ENCODE measurements around the gene CLEC2L.

CLEC2L gene

DNA sequence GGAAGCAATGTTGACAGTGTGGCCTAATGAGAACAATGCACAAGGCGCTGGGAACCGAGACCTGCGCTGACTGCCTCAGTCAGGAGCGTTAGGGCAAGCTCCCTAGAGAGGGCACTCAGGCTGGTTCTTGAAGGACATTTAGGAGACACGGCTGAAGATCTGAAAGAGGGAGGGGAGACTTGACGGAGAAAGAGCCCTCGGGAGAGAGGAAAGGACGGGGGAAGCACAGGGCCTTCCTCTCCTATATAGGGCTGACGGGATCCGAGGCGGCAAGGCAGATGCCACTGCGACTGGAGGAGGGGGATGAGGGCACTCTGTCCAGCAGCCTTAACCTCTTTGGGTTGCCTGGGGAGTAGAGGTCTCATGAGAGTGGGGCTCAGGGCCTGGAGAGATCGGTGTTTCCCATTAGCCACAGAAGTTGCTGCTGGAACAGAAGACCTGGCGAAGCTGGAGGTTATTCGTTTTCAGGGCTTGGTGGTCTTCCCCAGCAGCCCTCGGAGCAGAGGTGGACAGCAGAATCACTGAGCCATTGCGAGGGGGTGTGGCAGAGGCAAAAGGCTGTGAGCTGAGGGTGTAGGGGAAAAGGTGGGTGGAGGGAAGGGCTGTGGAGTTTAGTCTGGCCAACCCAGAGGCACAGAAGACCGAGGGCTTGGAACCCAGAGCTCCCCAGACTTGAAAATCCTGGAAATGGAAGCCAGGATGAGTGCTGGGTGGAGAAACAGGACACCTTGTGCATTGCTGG, 36.0 kb downstream of the CLEC2L start:
- DNase-seq: no peak

DNA sequence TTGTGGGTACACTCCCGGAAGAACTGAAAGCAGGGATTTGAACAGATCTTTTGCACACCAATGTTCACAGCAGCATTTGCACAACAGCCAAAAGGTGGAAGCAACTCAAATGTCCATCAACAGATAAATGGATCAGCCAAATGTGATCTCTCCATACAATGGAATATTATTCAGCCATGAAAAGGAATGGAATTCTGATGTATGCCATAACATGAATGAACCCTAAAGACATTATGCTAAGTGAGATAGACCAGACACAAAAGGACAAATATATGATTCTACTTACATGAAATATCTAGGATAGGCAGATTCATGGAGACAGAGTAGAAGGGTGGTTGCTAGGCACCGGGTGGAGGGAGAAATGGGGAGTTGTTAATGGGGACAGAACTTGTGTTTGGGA, 36.7 kb downstream of the CLEC2L start:
- DNase-seq: no peak

DNA sequence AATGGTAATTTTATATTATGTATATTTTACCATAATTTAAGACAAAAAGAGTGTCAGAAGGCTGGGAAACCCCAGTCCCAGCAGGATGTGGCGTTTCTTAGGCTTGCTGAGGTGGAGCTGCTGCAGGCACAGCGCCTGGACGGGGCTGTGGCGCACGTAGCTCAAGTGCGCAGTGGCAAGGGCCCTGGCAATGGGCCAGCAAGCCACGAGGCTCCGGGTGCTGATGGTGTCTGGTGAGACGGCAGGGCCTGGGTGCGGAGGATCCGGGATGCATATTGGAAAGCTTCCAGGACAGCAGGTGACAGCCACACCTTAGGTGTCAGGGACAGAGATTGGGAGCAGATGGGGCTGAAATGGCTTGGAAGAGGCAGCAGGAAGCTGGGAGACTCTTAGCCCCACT, 37.2 kb downstream of the CLEC2L start:
- no peak for DNase-seq

DNA sequence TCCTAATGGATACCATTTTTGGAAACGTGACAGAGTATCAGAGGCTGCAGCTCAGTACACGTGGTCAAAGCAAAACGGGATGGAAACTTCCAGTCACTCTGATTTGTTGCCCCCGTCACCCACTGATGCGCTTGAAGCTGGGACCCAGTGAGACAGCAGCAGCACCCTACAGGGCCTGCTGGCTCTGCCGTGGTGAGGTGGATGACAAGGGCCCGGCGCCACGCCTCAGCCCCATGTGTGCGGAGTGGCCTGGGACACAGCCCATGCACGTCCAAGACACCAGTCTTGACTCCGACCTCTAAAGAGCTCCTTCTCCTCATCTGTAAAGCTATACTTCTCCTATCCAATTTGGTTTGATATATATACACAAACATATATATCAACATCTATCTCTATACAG, 39.0 kb downstream of the CLEC2L start:
- no peak for DNase-seq

DNA sequence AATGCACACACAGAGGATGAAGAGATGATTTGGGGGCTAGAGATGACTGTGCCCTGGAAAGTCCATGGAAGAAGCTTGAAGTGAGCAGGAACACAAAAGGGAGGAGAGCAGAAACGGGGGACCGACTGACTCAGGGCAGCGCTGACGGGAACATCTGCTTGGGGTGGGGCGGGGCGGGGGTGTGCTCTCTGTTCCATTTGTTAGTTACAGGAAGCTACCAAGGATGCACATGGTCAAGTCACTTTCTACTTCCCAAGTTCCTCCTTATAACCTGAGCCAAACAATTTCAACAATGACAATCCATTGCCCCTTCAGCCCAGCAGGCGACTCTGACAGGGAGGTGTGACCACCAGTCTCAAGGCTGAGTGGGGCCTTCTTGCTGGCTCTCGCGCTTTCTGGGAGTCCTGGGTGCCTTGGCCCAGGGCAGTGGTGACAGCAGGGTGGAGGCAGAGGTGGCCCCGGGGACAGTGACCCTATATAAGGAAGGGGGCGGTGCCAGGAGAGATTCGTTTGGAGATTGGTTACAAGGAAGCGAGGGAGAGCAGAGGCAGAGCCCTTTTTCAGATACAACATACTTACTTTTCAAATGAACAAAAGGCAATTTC, 39.6 kb downstream of the CLEC2L start:
- DNase-seq: no peak

DNA sequence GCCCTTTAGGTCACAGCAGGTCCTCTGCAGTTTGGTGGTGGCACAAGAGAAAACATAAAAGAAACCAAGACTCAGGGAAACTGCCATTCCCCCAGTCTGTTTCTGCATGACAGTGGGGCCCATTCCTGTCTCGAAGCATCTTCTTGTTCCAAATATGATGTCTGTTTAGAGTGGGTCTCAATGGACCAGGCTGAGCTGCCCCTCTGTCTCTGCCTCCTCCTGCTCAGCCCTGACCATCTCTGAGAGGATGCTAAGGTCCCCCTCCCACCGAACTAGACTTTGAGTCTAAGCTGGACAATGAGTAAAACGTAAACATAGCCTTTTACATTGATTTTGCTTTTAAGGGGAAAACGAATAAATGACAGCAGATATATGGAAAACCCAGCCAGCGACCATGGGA, 40.4 kb downstream of the CLEC2L start:
- no peak for DNase-seq

GRCh38 chr7:139566075-139566474, 42.6 kb downstream of the CLEC2L start:
- no peak for DNase-seq

GRCh38 chr7:139566736-139567646, 43.5 kb downstream of the CLEC2L start:
- DNase-seq: no peak

- DNase-seq: no peak
These were observed 44.3 kb downstream of the CLEC2L start for GRCh38 chr7:139567647-139568345.

DNA sequence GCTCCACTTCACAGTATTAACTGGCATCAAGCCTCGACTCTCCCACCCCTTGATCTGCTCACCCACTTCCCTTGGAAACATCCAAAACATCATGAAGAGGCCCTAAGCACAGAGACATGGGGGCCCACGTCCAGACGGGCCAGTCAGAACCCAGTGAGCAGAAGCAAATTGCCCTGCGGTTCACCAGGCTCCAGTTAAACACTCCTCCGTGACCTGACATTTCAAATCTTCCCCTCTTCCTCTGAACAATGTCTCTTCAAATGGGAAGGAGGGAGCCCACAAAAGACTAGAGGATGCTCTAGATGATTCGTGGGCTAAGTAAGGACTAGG, 44.8 kb downstream of the CLEC2L start:
- no peak for DNase-seq

- DNase-seq: no peak
These were observed 45.5 kb downstream of the CLEC2L start for GRCh38 chr7:139568813-139569490.

DNA sequence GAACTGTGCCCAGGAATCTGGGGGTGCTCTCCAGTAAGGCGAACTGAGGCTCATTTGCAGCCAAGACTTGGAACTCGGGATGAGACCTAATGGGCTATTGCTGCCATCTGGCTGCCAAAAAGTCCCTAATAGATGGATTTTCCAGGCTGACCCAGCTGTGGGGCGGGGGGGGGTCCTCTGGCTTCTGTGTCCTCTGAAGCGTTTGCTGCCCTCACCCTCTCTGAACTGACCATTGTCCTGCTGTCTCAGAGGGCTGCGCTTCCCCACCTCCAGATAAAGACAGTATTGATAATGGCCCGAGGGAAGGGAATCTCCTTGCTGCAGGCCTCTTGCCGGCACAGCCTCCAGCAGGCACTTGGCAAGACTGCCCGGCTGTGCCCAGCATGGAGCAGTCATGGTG, 46.6 kb downstream of the CLEC2L start:
- DNase-seq: no peak

DNA sequence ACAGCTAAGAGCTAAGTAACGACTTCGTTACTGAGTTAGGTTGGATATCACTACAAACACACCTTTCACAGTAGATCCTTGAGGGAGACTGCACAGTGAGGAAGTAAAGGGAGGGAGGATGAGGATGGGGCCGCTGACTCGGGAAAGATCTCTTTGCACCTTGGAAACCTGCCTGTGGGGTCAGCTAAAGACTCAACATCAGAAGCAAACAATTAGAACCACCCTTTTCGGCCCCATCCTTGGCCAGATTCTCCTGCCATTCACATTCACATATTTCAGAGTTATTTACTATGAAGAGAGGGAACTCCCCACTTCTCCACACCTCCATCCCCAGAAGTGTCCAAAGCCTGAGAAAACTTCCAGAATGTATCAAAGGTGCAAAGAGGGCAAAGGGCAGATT, 47.1 kb downstream of the CLEC2L start:
- DNase-seq: no peak

DNA sequence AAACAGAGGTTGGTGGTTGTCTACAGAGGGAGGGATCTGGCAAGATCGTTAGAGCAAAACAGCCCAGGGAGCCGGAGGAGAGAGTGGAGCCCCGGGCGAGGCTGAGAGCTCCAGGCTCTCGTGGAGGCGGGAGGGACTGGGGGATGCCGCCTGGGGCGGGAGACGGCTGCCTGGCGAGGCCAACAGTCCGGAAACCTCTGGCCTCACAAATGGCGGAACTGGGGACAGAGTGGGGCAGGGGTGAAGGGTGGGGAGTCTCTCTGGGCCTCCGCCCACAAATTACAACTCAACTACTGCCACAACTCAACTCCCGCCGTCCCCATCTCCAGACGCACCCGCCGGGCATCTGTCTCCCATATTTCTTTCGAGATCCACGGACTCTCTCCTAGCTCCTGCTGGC, 47.7 kb downstream of the CLEC2L start:
- DNase-seq: no peak

DNA sequence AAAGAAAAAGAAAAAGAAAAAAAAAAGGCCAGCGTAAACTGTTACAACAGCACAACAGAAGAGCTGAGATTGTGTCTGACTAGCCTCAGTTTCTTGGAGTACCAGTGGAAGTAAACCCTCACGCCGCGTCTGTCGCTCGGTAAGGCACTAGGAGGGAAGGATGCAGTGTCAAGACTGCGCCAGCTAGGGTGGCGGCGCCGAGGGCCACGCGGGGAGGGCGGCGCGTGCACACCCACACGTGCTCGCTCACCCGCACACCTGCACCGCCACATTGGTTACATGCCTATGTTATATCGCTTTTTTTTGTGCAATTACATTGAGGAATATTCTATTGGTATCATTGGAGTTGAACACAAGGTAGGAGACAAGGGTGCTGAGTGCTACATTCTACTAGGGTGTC, 48.2 kb downstream of the CLEC2L start:
- DNase-seq: no peak

- no peak for DNase-seq
These were observed 48.6 kb downstream of the CLEC2L start for GRCh38 chr7:139572071-139572470.

GRCh38 chr7:139572704-139573385, 49.4 kb downstream of the CLEC2L start:
- no peak for DNase-seq

- DNase-seq: no peak
These were observed 50.4 kb downstream of the CLEC2L start for GRCh38 chr7:139573871-139574270.

DNA sequence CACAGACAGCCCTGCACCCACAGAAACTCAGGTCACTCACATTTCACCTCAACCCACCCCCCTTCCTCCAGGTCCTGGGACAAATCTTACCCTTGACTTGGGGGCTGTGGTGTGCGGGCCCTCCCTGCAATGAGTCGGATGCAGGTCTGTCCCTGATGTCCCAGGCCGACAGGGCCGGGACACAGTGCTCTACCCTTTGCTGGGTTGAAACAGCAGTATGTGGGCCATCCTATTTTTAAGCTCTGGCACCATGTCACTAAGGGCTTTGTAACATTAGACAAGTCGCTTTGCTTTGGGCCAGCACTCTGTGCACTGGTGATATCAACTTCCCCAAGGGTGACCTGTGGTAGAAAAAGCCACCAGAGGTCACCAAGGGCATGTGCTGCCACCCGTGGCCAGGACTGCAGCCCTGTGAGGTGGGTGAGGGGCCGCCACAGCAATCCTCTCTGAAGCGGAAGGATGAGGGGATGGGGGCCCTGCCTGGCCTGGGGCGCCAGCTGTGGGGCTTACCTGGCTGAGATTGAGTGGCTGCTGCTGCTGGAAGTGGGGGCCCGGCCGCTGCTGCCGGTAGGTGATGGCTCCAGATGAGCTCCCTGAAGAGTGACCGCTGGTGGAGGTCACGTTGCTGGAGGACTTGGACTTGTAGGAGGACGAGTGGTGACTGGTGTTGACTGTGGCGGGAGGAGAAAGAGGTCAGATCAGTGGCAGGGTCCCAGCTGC, 51.3 kb downstream of the CLEC2L start:
- no peak for DNase-seq

DNA sequence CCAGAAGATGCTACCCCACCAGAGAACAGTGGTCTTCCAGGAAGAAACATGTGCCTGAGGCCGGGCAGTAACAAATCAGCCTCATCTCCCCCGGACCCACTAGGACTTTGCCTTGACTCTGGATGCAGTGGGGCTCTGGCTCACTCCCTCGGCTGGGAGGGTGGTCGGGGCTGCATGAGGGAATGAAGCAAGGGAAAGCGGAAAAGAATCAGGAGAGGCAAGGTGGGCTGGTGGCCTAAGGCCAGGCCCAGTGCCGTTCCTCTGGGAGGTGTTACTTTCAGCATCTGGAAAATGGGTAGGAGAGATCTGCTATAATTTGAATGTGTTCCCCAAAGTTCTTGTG, 51.8 kb downstream of the CLEC2L start:
- no peak for DNase-seq

DNA sequence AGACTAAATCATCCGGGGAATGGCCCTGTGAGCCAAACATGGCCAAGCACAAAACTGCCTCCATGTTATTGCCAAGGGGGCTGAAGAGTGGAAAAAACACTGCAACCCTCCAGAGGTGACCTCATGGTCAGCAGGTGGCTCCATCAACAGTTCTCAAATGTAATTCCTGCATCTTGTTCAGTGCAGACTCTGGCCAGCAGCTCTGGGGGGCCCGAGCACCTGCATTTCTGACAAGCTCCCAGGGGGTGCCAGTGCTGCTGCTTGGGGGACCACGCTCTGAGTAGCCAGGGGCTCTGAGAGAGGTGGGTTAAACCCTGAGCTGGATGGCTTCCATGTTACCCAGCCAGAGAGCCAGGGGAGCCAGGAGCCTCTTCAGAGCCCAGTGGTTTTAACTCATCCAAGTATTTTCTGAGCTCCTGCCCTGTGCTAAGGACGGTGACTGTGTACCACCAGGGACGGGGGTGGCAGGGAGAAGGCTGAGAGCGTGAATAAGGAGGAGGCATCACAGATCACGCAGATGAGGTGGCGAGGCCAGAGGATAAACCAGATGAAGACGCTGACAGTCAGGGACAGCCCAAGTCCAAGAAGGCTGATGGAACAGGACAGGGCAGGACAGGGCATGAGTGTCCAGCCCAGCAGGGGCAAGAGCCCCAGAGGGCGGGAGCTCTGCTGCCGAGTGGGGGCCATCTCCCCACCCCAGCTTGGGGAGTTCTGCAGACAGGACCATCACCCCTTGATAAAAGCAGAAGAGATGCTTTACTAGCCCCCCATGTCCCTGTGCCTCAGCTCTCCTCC, 52.9 kb downstream of the CLEC2L start:
- no peak for DNase-seq

Data from activated CD4-positive, alpha-beta T cell treated with anti-CD3 and anti-CD28 coated beads, Interleukin-2, amount 50 U/mL, for 48 hours (primary cell).